ENCODE measurements around the gene ZFP57. TPM values are rescaled to one million over a fixed set of nuclear protein-coding genes. Genes with fewer than 3 reads are reported as not detected.

The ZFP57 gene
- total RNA-seq, 1 donor from 2014 or later: 0.50 TPM

DNA sequence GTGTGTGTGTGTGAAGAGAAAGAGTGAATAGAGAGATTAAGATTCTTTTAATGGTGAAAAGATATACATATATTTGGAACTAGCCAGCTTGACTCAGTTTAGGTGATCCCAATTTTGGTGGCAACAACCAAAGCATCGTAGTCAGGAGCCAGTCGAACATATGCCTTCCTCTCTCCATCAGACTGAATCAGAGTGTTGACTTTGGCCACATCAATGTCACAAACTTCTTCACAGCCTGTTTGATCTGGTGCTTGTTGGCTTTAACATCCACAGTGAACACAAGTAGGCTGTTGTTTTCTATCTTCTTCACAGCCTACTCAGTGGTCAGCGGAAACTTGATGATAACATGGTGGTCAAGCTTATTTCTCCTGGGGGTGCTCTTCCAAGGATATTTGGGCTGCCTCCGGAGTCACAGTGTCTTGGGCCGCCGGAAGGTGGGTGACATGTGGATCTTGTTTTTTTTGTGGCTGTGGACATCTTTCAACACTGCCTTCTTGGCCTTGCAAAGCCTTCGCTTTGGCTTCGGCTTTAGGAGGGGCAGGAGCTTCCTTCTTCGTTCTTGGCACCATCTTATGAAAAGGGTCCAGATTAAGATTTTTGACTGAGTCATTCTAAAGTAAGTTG lies 45.7 kb upstream of the ZFP57 start:
- H2AFZ ChIP-seq (ENCODE audit: low read depth, low read length): no peak overlapping the region
- DNase-seq (ENCODE audit: low read depth): no peak
- H4K20me1 ChIP-seq (ENCODE audit: insufficient read depth, low read length): no peaks in the 10 kb centered on the region
- H3K36me3 ChIP-seq (ENCODE audit: insufficient read depth, low read length): no peaks in the 10 kb centered on the region
- Mint-ChIP-seq H3K27me3 (ENCODE audit: low read depth, unreplicated experiment) (peaks cover 71% of the 10 kb centered on the region), H3K27ac (ENCODE audit: unreplicated experiment) (no peak overlapping the region), H3K4me1 (ENCODE audit: low read depth, unreplicated experiment) (no peaks in the 10 kb centered on the region), H3K9me3 (ENCODE audit: unreplicated experiment) (peaks cover 18% of the 10 kb centered on the region), H3K36me3 (ENCODE audit: low read depth, unreplicated experiment) (peaks cover 9% of the 10 kb centered on the region), H3K4me3 (ENCODE audit: unreplicated experiment) (no peak overlapping the region)
- no peaks in the 10 kb centered on the region for H3K9me3 ChIP-seq (ENCODE audit: insufficient read depth, low read depth, low read length)
- no peaks in the 10 kb centered on the region for H3K4me1 ChIP-seq (ENCODE audit: insufficient read depth, low read length)
- no peak overlapping the region for H3K4me3 ChIP-seq (ENCODE audit: insufficient read depth, low read depth, low read length)
- no peak for TF ChIP-seq EZH2 (IDR thresholded peaks at IDR 0.05; ENCODE audit: insufficient read depth, low read length)
- TF ChIP-seq, protein P1, sequence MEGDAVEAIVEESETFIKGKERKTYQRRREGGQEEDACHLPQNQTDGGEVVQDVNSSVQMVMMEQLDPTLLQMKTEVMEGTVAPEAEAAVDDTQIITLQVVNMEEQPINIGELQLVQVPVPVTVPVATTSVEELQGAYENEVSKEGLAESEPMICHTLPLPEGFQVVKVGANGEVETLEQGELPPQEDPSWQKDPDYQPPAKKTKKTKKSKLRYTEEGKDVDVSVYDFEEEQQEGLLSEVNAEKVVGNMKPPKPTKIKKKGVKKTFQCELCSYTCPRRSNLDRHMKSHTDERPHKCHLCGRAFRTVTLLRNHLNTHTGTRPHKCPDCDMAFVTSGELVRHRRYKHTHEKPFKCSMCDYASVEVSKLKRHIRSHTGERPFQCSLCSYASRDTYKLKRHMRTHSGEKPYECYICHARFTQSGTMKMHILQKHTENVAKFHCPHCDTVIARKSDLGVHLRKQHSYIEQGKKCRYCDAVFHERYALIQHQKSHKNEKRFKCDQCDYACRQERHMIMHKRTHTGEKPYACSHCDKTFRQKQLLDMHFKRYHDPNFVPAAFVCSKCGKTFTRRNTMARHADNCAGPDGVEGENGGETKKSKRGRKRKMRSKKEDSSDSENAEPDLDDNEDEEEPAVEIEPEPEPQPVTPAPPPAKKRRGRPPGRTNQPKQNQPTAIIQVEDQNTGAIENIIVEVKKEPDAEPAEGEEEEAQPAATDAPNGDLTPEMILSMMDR (IDR thresholded peaks at IDR 0.05; ENCODE audit: insufficient read depth, low read depth, low read length): no peak
- H3K27me3 ChIP-seq (ENCODE audit: insufficient read depth, low read length): peaks cover 3% of the 10 kb centered on the region
- H3K27ac ChIP-seq (ENCODE audit: low read depth, low read length): no peak overlapping the region
- no peak for FAIRE-seq
- H3K79me2 ChIP-seq (ENCODE audit: insufficient read depth, low read length): no peaks in the 10 kb centered on the region
- H3K9ac ChIP-seq (ENCODE audit: low read length): no peak overlapping the region
- no peak overlapping the region for H3K4me2 ChIP-seq (ENCODE audit: low read length)

DNA sequence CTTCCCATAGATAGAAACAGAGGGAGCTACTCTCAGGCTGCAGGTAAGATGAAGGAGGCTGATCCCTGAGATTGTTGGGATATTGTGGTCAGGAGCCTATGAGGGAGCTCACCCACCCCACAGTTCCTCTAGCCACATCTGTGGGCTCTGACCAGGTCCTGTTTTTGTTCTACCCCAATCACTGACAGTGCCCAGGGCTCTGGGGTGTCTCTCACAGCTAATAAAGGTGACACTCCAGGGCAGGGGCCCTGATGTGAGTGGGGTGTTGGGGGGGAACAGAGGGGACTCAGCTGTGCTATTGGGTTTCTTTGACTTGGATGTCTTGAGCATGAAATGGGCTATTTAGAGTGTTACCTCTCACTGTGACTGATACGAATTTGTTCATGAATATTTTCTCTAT lies 45.0 kb upstream of the ZFP57 start:
- Histone ChIP-seq H3K9ac (ENCODE audit: low read length) (no peak overlapping the region), H3K27me3 (ENCODE audit: insufficient read depth, low read length) (peaks cover 8% of the 10 kb centered on the region), H3K79me2 (ENCODE audit: insufficient read depth, low read length) (no peaks in the 10 kb centered on the region), H3K4me3 (ENCODE audit: insufficient read depth, low read depth, low read length) (no peak overlapping the region), H3K36me3 (ENCODE audit: insufficient read depth, low read length) (no peaks in the 10 kb centered on the region), H2AFZ (ENCODE audit: low read depth, low read length) (no peak overlapping the region), H3K4me1 (ENCODE audit: insufficient read depth, low read length) (no peaks in the 10 kb centered on the region), H3K9me3 (ENCODE audit: insufficient read depth, low read depth, low read length) (no peaks in the 10 kb centered on the region), H4K20me1 (ENCODE audit: insufficient read depth, low read length) (no peaks in the 10 kb centered on the region), H3K27ac (ENCODE audit: low read depth, low read length) (no peak overlapping the region), H3K4me2 (ENCODE audit: low read length) (no peak overlapping the region)
- TF ChIP-seq, protein P1 (IDR thresholded peaks at IDR 0.05; ENCODE audit: insufficient read depth, low read depth, low read length): no peak
- peaks cover 18% of the 10 kb centered on the region for H3K9me3 Mint-ChIP-seq (ENCODE audit: unreplicated experiment)
- H3K4me3 Mint-ChIP-seq (ENCODE audit: unreplicated experiment): no peak overlapping the region
- FAIRE-seq: no peak
- H3K27me3 Mint-ChIP-seq (ENCODE audit: low read depth, unreplicated experiment): peaks cover 72% of the 10 kb centered on the region
- H3K4me1 Mint-ChIP-seq (ENCODE audit: low read depth, unreplicated experiment): no peaks in the 10 kb centered on the region
- DNase-seq (ENCODE audit: low read depth): no peak
- H3K27ac Mint-ChIP-seq (ENCODE audit: unreplicated experiment): no peak overlapping the region
- H3K36me3 Mint-ChIP-seq (ENCODE audit: low read depth, unreplicated experiment): peaks cover 9% of the 10 kb centered on the region

All from astrocyte (in vitro differentiated cells and primary cell).